Testis (tissue), 2 donors: ENCODE measurements around the gene CLN5.

Experiments used
- CTCF ChIP-seq, 3 experiments: fragments of 450-650 bp in 2 of 3; fragments of 200-600 bp in 1 of 3; sonication (generic) in 1 of 3; IDR thresholded peaks; one replicate each; pipeline ENCODE4 v1.5.1; 2016 to 2019; ENCODE audit warnings: antibody characterized with exemption in 3 of 3, mild to moderate bottlenecking in 2 of 3, moderate library complexity in 1 of 3
- POLR2A ChIP-seq: fragments of 450-650 bp; IDR thresholded peaks from one replicate; pipeline ENCODE4 v1.6.1; 2017; ENCODE audit warnings: antibody characterized with exemption, mild to moderate bottlenecking, moderate library complexity

DNA sequence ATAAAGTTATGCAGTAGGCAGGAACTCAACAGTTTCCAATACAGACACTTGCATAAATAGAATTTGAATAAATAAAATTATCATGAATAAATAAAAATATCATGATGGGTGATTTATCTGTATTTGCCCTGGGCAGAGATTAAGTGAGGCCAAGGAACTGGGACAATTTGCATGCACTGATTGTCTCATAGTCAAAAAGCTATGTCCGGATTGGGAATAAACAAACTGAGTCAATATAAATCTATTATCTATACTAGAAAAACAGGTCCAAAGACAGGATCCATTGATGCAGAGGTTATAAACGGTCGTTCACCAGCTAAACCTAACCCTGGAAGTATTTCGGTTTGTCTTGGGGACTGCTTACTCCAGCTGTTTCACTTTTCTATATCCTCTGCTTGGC is 61.3 kb downstream of the CLN5 start:
- TF ChIP-seq CTCF (IDR thresholded peaks at IDR 0.05) = no peak
- no peak for TF ChIP-seq POLR2A
